Caco-2 (cell line): Measurements from ENCODE around the gene C9orf152. TPM values are rescaled to one million over a fixed set of nuclear protein-coding genes. Genes with fewer than 3 reads are reported as not detected.
A peak's percentile ranks its signal among the peaks of the same experiment; 100 is the strongest.

Experiments
- BruUV-seq: library from RNA; stranded (reverse); fragments of 400-500 nt; replicated peaks from 2 replicates; lab custom pipeline; 2021; lab: Mats Ljungman, UMichigan
- CTCF ChIA-PET: fragments of 300-600 bp; sonication (Branson Sonifier 250); formaldehyde crosslinking; loops from one replicate; lab custom pipeline; 2022; ENCODE audit warnings: antibody characterized with exemption; lab: Charles Lee
- POLR2A ChIA-PET: fragments of 300-600 bp; sonication (Branson Sonifier 250); formaldehyde crosslinking; loops from one replicate; lab custom pipeline; 2022; ENCODE audit warnings: antibody characterized with exemption; lab: Charles Lee
- DNase-seq, 2 experiments: peaks; one replicate each; pipeline versions ENCODE4 v3.0.0 to v3.0.0-alpha.2; 2020 to 2022
- H3K27me3 ChIP-seq: replicated peaks from 2 replicates; pipeline ENCODE4 v1.6.0; 2011; ENCODE audit warnings: low read length; ENCODE audit not compliant: control insufficient read depth, insufficient read depth
- H3K36me3 ChIP-seq: 2 replicates; pipeline ENCODE4 v1.5.1; 2011; ENCODE audit warnings: low read length; ENCODE audit not compliant: control insufficient read depth, insufficient read depth
- H3K4me1 ChIP-seq: fragments of 250-450 bp; sonication (Bioruptor Pico); 2 replicates; pipeline ENCODE4 v1.5.1; 2020; ENCODE audit warnings: mild to moderate bottlenecking
- H3K4me3 ChIP-seq: 2 replicates; pipeline ENCODE4 v1.5.1; 2011; ENCODE audit warnings: low read depth, mild to moderate bottlenecking, control low read depth, low read length
- H3K9me3 ChIP-seq: fragments of 250-450 bp; sonication (Bioruptor Pico); 2 replicates; pipeline ENCODE4 v1.5.1; 2020; ENCODE audit warnings: mild to moderate bottlenecking, moderate library complexity
- H3K27ac Mint-ChIP-seq: one replicate; pipeline ENCODE4 v1.8.0; 2022; ENCODE audit warnings: mixed read lengths; ENCODE audit not compliant: unreplicated experiment
- H3K27me3 Mint-ChIP-seq: one replicate; pipeline ENCODE4 v1.8.0; 2022; ENCODE audit warnings: mixed read lengths; ENCODE audit not compliant: insufficient read depth, unreplicated experiment
- H3K36me3 Mint-ChIP-seq: one replicate; pipeline ENCODE4 v1.8.0; 2022; ENCODE audit warnings: mild to moderate bottlenecking, mixed read lengths; ENCODE audit not compliant: insufficient read depth, unreplicated experiment
- H3K4me1 Mint-ChIP-seq: one replicate; pipeline ENCODE4 v1.8.0; 2022; ENCODE audit warnings: low read depth, mixed read lengths; ENCODE audit not compliant: unreplicated experiment
- H3K4me3 Mint-ChIP-seq: one replicate; pipeline ENCODE4 v1.8.0; 2022; ENCODE audit warnings: mild to moderate bottlenecking, moderate library complexity, mixed read lengths; ENCODE audit not compliant: unreplicated experiment
- H3K9me3 Mint-ChIP-seq: one replicate; pipeline ENCODE4 v1.8.0; 2022; ENCODE audit warnings: mixed read lengths; ENCODE audit not compliant: unreplicated experiment
- intact Hi-C: fragments of 100-400 bp; cut with micrococcal nuclease; formaldehyde crosslinking; loops from one replicate; pipeline ENCODE4 v1.10.0; 2022; ENCODE audit not compliant: unreplicated experiment
- total RNA-seq: library from RNA; stranded (reverse); gene quantifications from 2 replicates; pipeline ENCODE4 v1.2.3, GENCODE V29; 2022
- TF ChIP-seq, protein P1 (sequence below), 2 experiments: fragments of 200-600 bp in 1 of 2; IDR thresholded peaks; 1 replicate in 1 of 2; 2 replicates in 1 of 2; pipeline versions ENCODE4 v1.5.1 to v1.8.0; 2011 to 2022; ENCODE audit warnings: antibody characterized with exemption in 1 of 2, control low read depth in 1 of 2, inconsistent platforms in 1 of 2, low read depth in 1 of 2, low read length in 1 of 2, mild to moderate bottlenecking in 1 of 2, moderate library complexity in 1 of 2; ENCODE audit not compliant: insufficient read depth in 1 of 2, severe bottlenecking in 1 of 2, unreplicated experiment in 1 of 2

Gene C9orf152
- total RNA-seq, 1 experiment from 2014 or later = 0.36 TPM

DNA sequence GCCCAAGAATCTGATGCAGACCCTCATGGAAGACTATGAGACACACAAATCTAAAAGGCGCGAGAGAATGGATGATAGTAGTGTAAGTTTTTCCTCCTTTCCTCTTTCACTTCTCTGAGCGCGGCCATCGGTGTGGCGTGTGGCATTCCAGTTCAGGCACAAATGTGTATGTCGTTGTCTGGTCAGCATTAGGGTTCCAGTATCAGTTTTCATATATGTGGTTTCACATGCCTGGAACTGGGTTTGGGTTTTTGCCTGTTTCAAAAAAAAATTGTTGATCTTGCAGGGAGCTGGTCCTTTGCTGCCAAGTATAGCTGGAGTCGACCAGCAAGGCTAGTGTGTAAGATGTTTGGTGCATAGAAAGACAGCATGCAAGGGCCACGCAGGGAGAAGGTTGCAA is 51.5 kb downstream of the C9orf152 start:
- peaks cover 43% of the 10 kb centered on the region for H3K4me1 Mint-ChIP-seq
- TF ChIP-seq, protein P1, sequence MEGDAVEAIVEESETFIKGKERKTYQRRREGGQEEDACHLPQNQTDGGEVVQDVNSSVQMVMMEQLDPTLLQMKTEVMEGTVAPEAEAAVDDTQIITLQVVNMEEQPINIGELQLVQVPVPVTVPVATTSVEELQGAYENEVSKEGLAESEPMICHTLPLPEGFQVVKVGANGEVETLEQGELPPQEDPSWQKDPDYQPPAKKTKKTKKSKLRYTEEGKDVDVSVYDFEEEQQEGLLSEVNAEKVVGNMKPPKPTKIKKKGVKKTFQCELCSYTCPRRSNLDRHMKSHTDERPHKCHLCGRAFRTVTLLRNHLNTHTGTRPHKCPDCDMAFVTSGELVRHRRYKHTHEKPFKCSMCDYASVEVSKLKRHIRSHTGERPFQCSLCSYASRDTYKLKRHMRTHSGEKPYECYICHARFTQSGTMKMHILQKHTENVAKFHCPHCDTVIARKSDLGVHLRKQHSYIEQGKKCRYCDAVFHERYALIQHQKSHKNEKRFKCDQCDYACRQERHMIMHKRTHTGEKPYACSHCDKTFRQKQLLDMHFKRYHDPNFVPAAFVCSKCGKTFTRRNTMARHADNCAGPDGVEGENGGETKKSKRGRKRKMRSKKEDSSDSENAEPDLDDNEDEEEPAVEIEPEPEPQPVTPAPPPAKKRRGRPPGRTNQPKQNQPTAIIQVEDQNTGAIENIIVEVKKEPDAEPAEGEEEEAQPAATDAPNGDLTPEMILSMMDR (IDR thresholded peaks at IDR 0.05; ENCODE audit: insufficient read depth in 1 of 2, low read depth in 1 of 2, low read length in 1 of 2, severe bottlenecking in 1 of 2, unreplicated experiment in 1 of 2) = no peak
- BruUV-seq = no TSS peak
- Histone ChIP-seq H3K27me3 (no peaks in the 10 kb centered on the region), H3K4me3 (no peak overlapping the region), H3K9me3 (no peaks in the 10 kb centered on the region), H3K36me3 (peaks cover 1% of the 10 kb centered on the region), H3K4me1 (0 out of 2 replicates have a peak, but pooled peaks cover 5% of the 10 kb centered on the region)
- intact Hi-C loops = loop anchor here (10.0 kb wide), 1 partner anchor 582 kb away; no protein-coding TSS in a partner anchor
- H3K9me3 Mint-ChIP-seq = no peaks in the 10 kb centered on the region
- H3K27ac Mint-ChIP-seq = peak overlapping the region; percentile 33
- H3K27me3 Mint-ChIP-seq = no peaks in the 10 kb centered on the region
- H3K36me3 Mint-ChIP-seq = peaks cover 100% of the 10 kb centered on the region
- ChIA-PET CTCF (no interaction called here), POLR2A (interaction anchor here (0.7 kb wide), 1 partner anchor 263 kb away, joined by 4 read pairs; no protein-coding TSS in a partner anchor)
- no peak overlapping the region for H3K4me3 Mint-ChIP-seq
- DNase-seq = no peak

- H3K4me1 Mint-ChIP-seq = peaks cover 43% of the 10 kb centered on the region
- peaks cover 100% of the 10 kb centered on the region for H3K36me3 Mint-ChIP-seq
- Histone ChIP-seq H3K36me3 (peaks cover 1% of the 10 kb centered on the region; the same call in 1 of the 2 replicates), H3K4me3 (no peak overlapping the region), H3K9me3 (no peaks in the 10 kb centered on the region), H3K4me1 (0 out of 2 replicates have a peak, but pooled peaks cover 5% of the 10 kb centered on the region), H3K27me3 (no peaks in the 10 kb centered on the region)
- no peaks in the 10 kb centered on the region for H3K27me3 Mint-ChIP-seq
- H3K27ac Mint-ChIP-seq = peak overlapping the region; percentile 33
- ChIA-PET CTCF (no interaction called here), POLR2A (no interaction called here)
- intact Hi-C loops = loop anchor here (10.0 kb wide), 1 partner anchor 581 kb away; no protein-coding TSS in a partner anchor
- no peaks in the 10 kb centered on the region for H3K9me3 Mint-ChIP-seq
- no peak for DNase-seq
- TF ChIP-seq, protein P1 (IDR thresholded peaks at IDR 0.05; ENCODE audit: insufficient read depth in 1 of 2, low read depth in 1 of 2, low read length in 1 of 2, severe bottlenecking in 1 of 2, unreplicated experiment in 1 of 2) = no peak
- H3K4me3 Mint-ChIP-seq = no peak overlapping the region
- BruUV-seq = no TSS peak
Measured at GRCh38 chr9:110155751-110156150, 52.2 kb downstream of the C9orf152 start.

GRCh38 chr9:110153431-110153830 is 54.5 kb downstream of the C9orf152 start:
- no peak overlapping the region for H3K4me3 Mint-ChIP-seq
- peaks cover 1% of the 10 kb centered on the region; the same call in 1 of the 2 replicates for H3K36me3 ChIP-seq
- BruUV-seq = no TSS peak
- H3K9me3 ChIP-seq = no peaks in the 10 kb centered on the region
- DNase-seq = no peak
- H3K27me3 ChIP-seq = no peaks in the 10 kb centered on the region
- CTCF ChIA-PET = interaction anchor here (0.5 kb wide), 1 partner anchor 26 kb away, joined by 3 read pairs; no protein-coding TSS in a partner anchor
- TF ChIP-seq, protein P1 (IDR thresholded peaks at IDR 0.05; ENCODE audit: insufficient read depth in 1 of 2, low read depth in 1 of 2, low read length in 1 of 2, severe bottlenecking in 1 of 2, unreplicated experiment in 1 of 2) = no peak
- peaks cover 54% of the 10 kb centered on the region for H3K4me1 Mint-ChIP-seq
- intact Hi-C loops = loop anchor here (1.0 to 10.0 kb wide), 7 partner anchors 28 to 579 kb away; no protein-coding TSS in a partner anchor
- H3K27me3 Mint-ChIP-seq = no peaks in the 10 kb centered on the region
- H3K4me3 ChIP-seq = no peak overlapping the region
- H3K9me3 Mint-ChIP-seq = no peaks in the 10 kb centered on the region
- 0 out of 2 replicates have a peak, but pooled peaks cover 5% of the 10 kb centered on the region for H3K4me1 ChIP-seq
- peak overlapping the region; percentile 34 for H3K27ac Mint-ChIP-seq
- peaks cover 100% of the 10 kb centered on the region for H3K36me3 Mint-ChIP-seq
- POLR2A ChIA-PET = no interaction called here
